K562 (cell line): ENCODE measurements around the gene KRTAP10-8. TPM values are rescaled to one million over a fixed set of nuclear protein-coding genes. Genes with fewer than 3 reads are reported as not detected.

Source experiments
- ATAC-seq: fragments of 200-7000 bp; cut with Tn5 transposase; 3 replicates; pipeline ENCODE4 v1.9.1; 2020; ENCODE audit warnings: moderate library complexity
- BruUV-seq: library from RNA; stranded (reverse); fragments of 400-500 nt; replicated peaks from 2 replicates; lab custom pipeline; 2021; lab: Mats Ljungman, UMichigan
- CTCF ChIA-PET: fragments of 300-600 bp; formaldehyde crosslinking; extraction: SDS; loops from one replicate; lab custom pipeline; 2021; ENCODE audit warnings: low intra/inter-chr PET ratio; lab: Yijun Ruan, JAX
- POLR2A ChIA-PET: fragments of 300-600, 350-650 bp; sonication (Branson Sonifier 250); formaldehyde crosslinking; extraction: SDS; loops from one replicate; lab custom pipeline; 2021; ENCODE audit warnings: antibody characterized with exemption, inconsistent platforms; lab: Yijun Ruan, JAX
- DNase-seq, 4 experiments: peaks; one replicate each; pipeline versions ENCODE4 v3.0.0 to v3.0.0-alpha.2; 2011 to 2018; ENCODE audit warnings: low spot score in 3 of 4, mixed read lengths in 3 of 4; ENCODE audit errors: extremely low read depth in 1 of 4
- FAIRE-seq: peaks from 2 replicates; lab custom pipeline; 2011; peaks lifted over from hg19 to GRCh38; lab: Jason Lieb, UNC
- H2AFZ ChIP-seq: 2 replicates; pipeline ENCODE4 v1.6.0; 2011; ENCODE audit warnings: low read depth, low read length, control low read depth, inconsistent platforms
- H3K27ac ChIP-seq: fragments of 200-600 bp; 3 replicates; pipeline ENCODE4 v1.8.0; 2011; ENCODE audit warnings: low read depth, mild to moderate bottlenecking, control low read depth, inconsistent platforms, low read length, moderate library complexity, mixed read lengths; ENCODE audit errors: extremely low read depth
- H3K27me3 ChIP-seq, 2 experiments: fragments of 300-600 bp in 1 of 2; 2 replicates in 1 of 2; 3 replicates in 1 of 2; pipeline versions ENCODE4 v1.6.0 to v1.8.0; 2011; ENCODE audit warnings: inconsistent platforms in 2 of 2, low read length in 2 of 2, mild to moderate bottlenecking in 1 of 2, mixed read lengths in 1 of 2, moderate library complexity in 1 of 2; ENCODE audit not compliant: control insufficient read depth in 2 of 2, insufficient read depth in 2 of 2
- H3K36me3 ChIP-seq: fragments of 300-600 bp; 3 replicates; pipeline ENCODE4 v1.8.0; 2011; ENCODE audit warnings: mild to moderate bottlenecking, low read length, inconsistent platforms; ENCODE audit not compliant: control insufficient read depth, insufficient read depth
- H3K4me1 ChIP-seq, 2 experiments: fragments of 200-600 bp in 1 of 2; replicated peaks in 1 of 2; 2 replicates in 1 of 2; 3 replicates in 1 of 2; pipeline versions ENCODE4 v1.5.1 to v1.8.0; 2011; ENCODE audit warnings: inconsistent platforms in 2 of 2, low read length in 2 of 2, mild to moderate bottlenecking in 1 of 2, mixed read lengths in 1 of 2, moderate library complexity in 1 of 2; ENCODE audit not compliant: control insufficient read depth in 2 of 2, insufficient read depth in 2 of 2
- H3K4me2 ChIP-seq: 2 replicates; pipeline ENCODE4 v1.6.1; 2011; ENCODE audit warnings: low read length, control low read depth, inconsistent platforms, mixed read lengths; ENCODE audit not compliant: insufficient read depth
- H3K4me3 ChIP-seq: fragments of 200-600 bp; sonication (generic), shearing (Covaris generic); 2 replicates; pipeline ENCODE4 v1.5.1; 2016; ENCODE audit warnings: control low read depth, inconsistent platforms
- H3K79me2 ChIP-seq: fragments of 200-600 bp; 3 replicates; pipeline ENCODE4 v1.8.0; 2011; ENCODE audit warnings: low read length, inconsistent platforms; ENCODE audit not compliant: control insufficient read depth, insufficient read depth
- H3K9ac ChIP-seq, 2 experiments: 2 replicates each; pipeline versions ENCODE4 v1.6.0 to v1.6.1; 2011; ENCODE audit warnings: low read depth in 2 of 2, low read length in 2 of 2, control low read depth in 1 of 2, inconsistent platforms in 1 of 2, mild to moderate bottlenecking in 1 of 2, mixed read lengths in 1 of 2; ENCODE audit not compliant: insufficient read depth in 1 of 2
- H3K9me1 ChIP-seq: one replicate; pipeline ENCODE4 v1.6.0; 2011; ENCODE audit warnings: inconsistent platforms, mild to moderate bottlenecking, low read length, moderate library complexity; ENCODE audit not compliant: control insufficient read depth, insufficient read depth
- H3K9me3 ChIP-seq: replicated peaks from 2 replicates; pipeline ENCODE4 v1.5.1; 2011; ENCODE audit warnings: low read depth, low read length, inconsistent platforms; ENCODE audit not compliant: control insufficient read depth, insufficient read depth
- H4K20me1 ChIP-seq: replicated peaks from 2 replicates; pipeline ENCODE4 v1.6.1; 2011; ENCODE audit warnings: low read length, inconsistent platforms, mixed read lengths; ENCODE audit not compliant: control insufficient read depth, insufficient read depth
- NRF1 ChIP-seq, 2 experiments: fragments of 450-650 bp; IDR thresholded peaks in 1 of 2; conservative IDR thresholded peaks in 1 of 2; 2 replicates each; pipeline ENCODE4 v1.6.1; 2014; ENCODE audit warnings: mild to moderate bottlenecking in 2 of 2
- WGBS: fragments of 100-300 bp; shearing (Covaris generic); methylation state at CpG from one replicate; pipeline ENCODE4 v1.1.6; 2016; ENCODE audit warnings: low coverage, mixed read lengths; ENCODE audit not compliant: insufficient coverage; ENCODE audit errors: missing lambda C conversion rate; 5-methylcytosine and 5-hydroxymethylcytosine counted together
- in situ Hi-C: fragments of 300-500 bp; cut with MboI; formaldehyde crosslinking; loops from 4 replicates; pipeline ENCODE4 v1.15.0; 2018; ENCODE audit warnings: inconsistent platforms, mixed read lengths
- intact Hi-C: fragments of 100-400 bp; cut with micrococcal nuclease; formaldehyde crosslinking; loops from 2 replicates; pipeline ENCODE4 v1.14.2; 2022
- polyA plus RNA-seq, 8 experiments: library from polyadenylated mRNA; depleted of rRNA in 4 of 8; stranded (reverse) in 5 of 8; unstranded in 3 of 8; fragments of >200 nt; fragmentation: Nextera tagmentation in 2 of 8; fragmentation: Illumina TruSeq in 1 of 8; extraction: Ambion mirVana in 2 of 8; extraction: Trizol in 1 of 8; gene quantifications; 2 replicates each; pipeline versions ENCODE4 v1.2.1 to v1.2.3, GENCODE V29; 2011 to 2014; ENCODE audit warnings: inconsistent platforms in 1 of 8, missing spikeins in 1 of 8
- total RNA-seq, 7 experiments: library from RNA; depleted of rRNA in 6 of 7; stranded (reverse); fragments of >200 nt in 6 of 7; fragmentation: Illumina TruSeq in 2 of 7; extraction: Trizol in 2 of 7; gene quantifications; 2 replicates each; pipeline versions ENCODE4 v1.2.1 to v1.2.3, GENCODE V29; 2011 to 2021; ENCODE audit warnings: low replicate concordance in 1 of 7
- TF ChIP-seq, protein P1 (sequence below), 3 experiments: fragments of 200-800 bp in 1 of 3; fragments of 250-450 bp in 1 of 3; fragments of 450-650 bp in 1 of 3; sonication (Bioruptor Pico) in 1 of 3; sonication (Bioruptor generic) in 1 of 3; formaldehyde crosslinking in 1 of 3; IDR thresholded peaks; 2 replicates each; pipeline versions ENCODE4 v1.6.1 to v1.8.0; 2016 to 2022; ENCODE audit warnings: mild to moderate bottlenecking in 2 of 3, missing genetic modification characterization in 2 of 3, missing compliant biosample characterization in 1 of 3, moderate library complexity in 1 of 3
- TF ChIP-seq, protein P2 (sequence below): sonication (generic); formaldehyde crosslinking; IDR thresholded peaks from 2 replicates; pipeline ENCODE4 v1.8.0; 2022; ENCODE audit warnings: mild to moderate bottlenecking, missing genetic modification reagents, borderline replicate concordance

Gene KRTAP10-8
- total and polyA plus RNA-seq, 9 of the 15 experiments (the other 6 are each of a cell fraction or from before 2014, with no cell fraction given) = not detected

DNA sequence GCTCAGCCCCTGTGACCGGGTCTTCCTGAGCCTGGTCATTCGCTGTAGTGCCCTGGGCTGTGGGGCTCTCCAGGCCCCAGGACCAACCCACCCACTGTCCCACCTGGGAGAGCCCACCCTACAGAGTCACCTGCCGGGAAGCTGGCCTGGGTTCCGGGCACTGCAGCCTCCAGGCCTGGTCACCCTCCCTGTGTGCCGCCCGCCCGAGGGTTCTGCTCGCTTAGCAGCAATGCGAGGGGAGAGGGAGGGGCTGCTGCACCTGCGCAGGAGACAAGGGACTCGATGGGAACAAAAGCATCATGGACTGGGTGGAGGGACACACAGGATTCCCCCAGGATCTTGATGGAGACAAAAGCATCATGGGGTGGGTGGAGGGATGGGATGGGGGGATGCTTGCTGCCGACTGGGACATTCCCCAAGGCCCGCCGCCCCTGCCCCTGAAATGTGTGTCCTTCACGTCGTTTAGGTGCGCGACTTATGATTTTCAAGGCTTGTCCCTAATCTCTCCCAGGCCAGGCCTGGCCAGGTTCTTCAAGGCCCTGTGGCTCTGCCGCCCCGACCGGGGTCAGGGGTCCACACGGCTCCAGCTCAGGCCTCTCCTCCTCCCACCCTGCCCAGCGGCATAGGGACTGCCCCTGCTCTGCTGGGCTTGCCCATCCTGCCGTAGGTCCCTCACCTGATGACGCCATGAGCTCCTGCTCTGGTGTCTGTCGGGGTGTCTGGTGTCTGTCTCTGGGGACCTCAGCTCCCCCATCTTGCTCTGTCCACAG is 1.7 kb downstream of the KRTAP10-8 start:
- CTCF ChIA-PET = no interaction called here
- Histone ChIP-seq H3K4me1 (peaks cover 0 to 10% of the 10 kb centered on the region in 2 experiments; a peak in 2 of 5 replicates), H3K9me3 (no peaks in the 10 kb centered on the region; the same call in 1 of the 2 replicates), H3K27ac (no peak overlapping the region), H3K36me3 (no peaks in the 10 kb centered on the region), H3K9ac (peak overlapping the region in 1 of 2 experiments; percentile 35; a peak in 1 of 4 replicates), H3K4me2 (no peak overlapping the region), H2AFZ (no peak overlapping the region), H3K27me3 (peaks cover 14 to 44% of the 10 kb centered on the region in 2 experiments; a peak in 4 of 5 replicates), H3K79me2 (no peaks in the 10 kb centered on the region), H3K4me3 (no peak overlapping the region), H3K9me1 (peaks cover 3% of the 10 kb centered on the region)
- BruUV-seq = no TSS peak
- intact Hi-C loops = no loop called here
- 2% methylated on average over 26 of the region's 26 CpGs for WGBS
- POLR2A ChIA-PET = no interaction called here
- DNase-seq = no peak
- TF ChIP-seq, protein P1, sequence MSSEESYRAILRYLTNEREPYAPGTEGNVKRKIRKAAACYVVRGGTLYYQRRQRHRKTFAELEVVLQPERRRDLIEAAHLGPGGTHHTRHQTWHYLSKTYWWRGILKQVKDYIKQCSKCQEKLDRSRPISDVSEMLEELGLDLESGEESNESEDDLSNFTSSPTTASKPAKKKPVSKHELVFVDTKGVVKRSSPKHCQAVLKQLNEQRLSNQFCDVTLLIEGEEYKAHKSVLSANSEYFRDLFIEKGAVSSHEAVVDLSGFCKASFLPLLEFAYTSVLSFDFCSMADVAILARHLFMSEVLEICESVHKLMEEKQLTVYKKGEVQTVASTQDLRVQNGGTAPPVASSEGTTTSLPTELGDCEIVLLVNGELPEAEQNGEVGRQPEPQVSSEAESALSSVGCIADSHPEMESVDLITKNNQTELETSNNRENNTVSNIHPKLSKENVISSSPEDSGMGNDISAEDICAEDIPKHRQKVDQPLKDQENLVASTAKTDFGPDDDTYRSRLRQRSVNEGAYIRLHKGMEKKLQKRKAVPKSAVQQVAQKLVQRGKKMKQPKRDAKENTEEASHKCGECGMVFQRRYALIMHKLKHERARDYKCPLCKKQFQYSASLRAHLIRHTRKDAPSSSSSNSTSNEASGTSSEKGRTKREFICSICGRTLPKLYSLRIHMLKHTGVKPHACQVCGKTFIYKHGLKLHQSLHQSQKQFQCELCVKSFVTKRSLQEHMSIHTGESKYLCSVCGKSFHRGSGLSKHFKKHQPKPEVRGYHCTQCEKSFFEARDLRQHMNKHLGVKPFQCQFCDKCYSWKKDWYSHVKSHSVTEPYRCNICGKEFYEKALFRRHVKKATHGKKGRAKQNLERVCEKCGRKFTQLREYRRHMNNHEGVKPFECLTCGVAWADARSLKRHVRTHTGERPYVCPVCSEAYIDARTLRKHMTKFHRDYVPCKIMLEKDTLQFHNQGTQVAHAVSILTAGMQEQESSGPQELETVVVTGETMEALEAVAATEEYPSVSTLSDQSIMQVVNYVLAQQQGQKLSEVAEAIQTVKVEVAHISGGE (CRISPR knock-in tag; IDR thresholded peaks at IDR 0.05) = no peak
- TF ChIP-seq NRF1 (conservative IDR thresholded peaks at IDR 0.05 in 1 of 2, IDR thresholded peaks at IDR 0.05 in 1 of 2) = peak in 1 of 2 experiments; percentile 35; a peak in 2 of 4 replicates
- TF ChIP-seq, protein P2, sequence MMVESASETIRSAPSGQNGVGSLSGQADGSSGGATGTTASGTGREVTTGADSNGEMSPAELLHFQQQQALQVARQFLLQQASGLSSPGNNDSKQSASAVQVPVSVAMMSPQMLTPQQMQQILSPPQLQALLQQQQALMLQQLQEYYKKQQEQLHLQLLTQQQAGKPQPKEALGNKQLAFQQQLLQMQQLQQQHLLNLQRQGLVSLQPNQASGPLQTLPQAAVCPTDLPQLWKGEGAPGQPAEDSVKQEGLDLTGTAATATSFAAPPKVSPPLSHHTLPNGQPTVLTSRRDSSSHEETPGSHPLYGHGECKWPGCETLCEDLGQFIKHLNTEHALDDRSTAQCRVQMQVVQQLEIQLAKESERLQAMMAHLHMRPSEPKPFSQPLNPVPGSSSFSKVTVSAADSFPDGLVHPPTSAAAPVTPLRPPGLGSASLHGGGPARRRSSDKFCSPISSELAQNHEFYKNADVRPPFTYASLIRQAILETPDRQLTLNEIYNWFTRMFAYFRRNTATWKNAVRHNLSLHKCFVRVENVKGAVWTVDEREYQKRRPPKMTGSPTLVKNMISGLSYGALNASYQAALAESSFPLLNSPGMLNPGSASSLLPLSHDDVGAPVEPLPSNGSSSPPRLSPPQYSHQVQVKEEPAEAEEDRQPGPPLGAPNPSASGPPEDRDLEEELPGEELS = no peak
- TF ChIP-seq, all 486 proteins: peak for 1
- H4K20me1 ChIP-seq = no peaks in the 10 kb centered on the region
- in situ Hi-C loops = no loop called here
- no peak for ATAC-seq
- no peak for FAIRE-seq
